Eye (tissue), 1 donor: ENCODE data around the gene DLGAP1.

Source experiments
- DNase-seq: peaks from one replicate; pipeline ENCODE4 v3.0.0-alpha.2; 2015

DLGAP1 gene

DNA sequence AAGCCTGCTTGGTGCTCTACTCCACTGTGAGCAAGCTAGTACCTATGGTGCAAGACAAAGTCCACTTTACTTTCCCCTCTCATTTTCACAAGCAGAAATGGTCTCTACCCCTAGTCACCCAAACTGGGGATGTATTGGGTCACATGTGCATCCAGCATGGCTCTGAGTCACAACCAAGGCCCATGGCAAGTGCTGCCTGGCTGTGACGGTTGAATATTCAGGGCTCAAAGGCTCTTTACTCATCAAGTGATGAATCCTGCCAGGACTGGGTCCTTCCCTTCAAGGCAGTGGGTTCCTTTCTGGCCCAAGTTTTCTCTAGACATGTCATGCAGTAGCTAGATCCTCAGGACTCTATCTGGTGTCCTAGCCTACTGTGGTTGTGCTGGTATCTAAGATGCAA is 311.5 kb downstream of the DLGAP1 start:
- no peak for DNase-seq

DNA sequence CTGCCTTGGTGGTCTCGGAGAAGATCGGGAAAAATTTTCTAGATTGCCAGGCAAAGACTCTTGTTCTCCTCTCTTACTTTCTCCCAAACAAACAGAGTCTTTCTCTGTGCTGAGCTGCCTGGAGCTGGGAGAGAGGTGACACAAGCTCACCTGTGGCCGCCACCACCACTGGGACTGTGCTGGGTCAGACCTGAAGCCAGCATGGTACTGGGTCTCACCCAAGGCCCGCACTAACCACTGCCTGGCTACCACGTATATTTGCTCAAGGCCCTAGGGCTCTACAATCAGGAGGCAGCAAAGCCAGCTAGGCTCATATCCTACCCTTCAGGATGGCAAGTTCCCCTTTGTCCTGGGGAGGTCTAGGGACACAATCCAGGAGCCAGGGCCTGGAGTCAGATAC is 312.2 kb downstream of the DLGAP1 start:
- no peak for DNase-seq

DNA sequence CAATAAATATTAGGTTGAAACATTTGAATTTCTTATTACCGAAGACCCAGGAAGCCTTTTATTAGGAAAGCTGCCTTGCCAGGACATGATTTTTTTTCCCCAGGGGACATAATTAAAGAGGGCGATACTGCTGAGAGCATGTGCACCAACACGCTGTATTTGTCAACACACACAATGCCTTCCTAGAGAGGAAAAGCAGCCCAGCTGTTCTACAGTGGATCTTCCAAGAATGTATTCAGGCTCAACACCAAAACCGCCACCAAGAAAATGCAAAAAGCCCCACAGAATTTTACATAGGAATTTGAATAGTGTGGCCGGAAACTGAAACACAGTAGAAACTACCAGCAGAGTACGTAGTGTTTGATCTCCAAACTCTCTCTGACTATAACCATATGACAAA is 320.4 kb downstream of the DLGAP1 start:
- no peak for DNase-seq

DNA sequence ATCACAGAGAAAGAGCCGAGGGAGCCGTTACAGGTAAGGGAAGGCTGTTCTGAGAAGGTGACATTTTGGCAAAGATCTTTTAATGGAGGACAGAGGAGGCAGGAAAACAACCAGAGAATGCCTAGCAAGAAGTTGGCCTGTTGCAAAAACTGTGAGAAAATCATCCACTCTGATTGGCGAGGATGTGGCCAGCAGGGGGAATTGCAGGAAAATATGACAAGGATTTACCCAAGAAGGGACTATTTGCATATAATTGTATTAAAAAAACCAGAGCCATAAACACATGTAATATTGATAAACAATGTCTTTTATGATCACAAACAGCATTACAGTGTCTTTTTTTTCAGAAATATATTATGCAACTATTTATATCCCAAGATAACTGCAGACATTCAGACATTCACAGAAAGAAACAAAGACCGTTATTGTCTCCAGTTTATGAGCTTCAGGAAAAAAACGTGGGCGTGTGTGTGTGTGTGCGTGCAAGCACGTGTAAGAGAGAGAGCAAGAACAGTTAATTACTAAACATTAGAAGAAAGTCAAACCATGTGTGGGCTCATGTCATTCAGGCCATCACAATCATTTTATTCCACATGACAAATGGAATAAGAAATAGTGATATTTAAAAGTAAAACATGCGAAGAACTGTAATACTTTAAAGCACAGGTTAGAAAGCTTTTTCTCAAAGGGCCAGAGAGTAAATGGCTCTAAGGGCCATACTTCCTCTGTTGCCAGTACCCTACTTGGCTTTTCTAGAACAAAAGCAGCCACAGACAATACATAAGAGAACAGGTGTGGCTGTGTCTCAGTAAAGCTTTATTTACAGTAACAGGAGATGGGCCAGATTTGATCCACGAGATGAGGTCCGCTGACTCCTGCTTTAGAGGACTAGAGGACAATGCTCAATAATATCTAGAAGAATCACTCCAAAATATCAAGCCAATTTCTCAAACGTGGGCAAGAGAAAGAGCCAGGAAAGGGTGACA is 324.1 kb downstream of the DLGAP1 start:
- peak; percentile 43 for DNase-seq

- no peak for DNase-seq
Measured at GRCh38 chr18:4126939-4127338, 328.2 kb downstream of the DLGAP1 start.

DNA sequence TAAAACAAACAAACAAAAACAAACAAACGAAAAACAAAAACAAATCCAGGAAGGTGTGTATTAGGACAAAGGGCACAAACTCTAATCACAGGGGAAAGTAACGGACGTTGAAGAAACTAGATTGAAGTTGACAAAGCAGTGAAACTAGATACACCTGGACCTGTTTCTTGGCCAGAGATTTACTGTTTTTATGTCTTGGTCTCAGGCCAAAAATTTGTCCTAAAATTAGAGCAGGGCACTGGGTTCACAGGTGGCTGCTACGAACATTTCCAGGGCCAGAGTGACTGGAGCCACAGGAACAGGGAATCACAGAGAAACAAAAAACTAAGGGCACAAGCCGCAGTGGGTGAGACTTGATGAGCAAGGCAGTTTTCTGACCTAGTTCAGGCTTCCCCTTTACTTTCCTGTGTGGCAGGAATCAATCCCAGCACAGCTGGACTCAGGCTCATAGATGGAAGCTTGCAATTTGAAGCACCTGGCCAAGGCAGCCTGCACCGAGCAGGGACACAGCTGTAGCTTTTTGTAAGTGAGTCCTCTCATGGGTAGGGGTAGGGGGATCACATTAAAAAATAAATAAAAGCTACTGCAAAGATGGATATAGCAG is 329.4 kb downstream of the DLGAP1 start:
- peak; percentile 47 for DNase-seq

DNA sequence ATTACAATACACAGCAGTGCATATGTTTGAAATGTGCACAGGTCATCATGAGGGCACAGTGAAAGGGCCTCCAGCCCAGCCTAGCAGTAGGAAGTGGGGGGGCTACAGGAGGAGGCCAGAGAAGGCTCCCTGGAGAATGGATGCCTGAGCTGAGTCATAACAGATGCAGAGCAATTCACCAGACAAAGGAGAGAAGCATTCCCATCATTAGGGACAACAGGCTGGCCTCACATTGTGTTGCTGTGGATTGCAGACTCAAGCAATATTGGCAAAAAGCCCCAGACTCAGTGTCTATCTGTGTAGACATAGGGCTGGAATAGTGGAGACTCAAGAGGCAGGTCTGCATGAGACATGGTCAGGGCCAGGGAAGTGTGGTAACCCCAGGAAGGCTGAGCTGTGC is 329.9 kb downstream of the DLGAP1 start:
- peak; percentile 79 for DNase-seq

GRCh38 chr18:4119813-4120212 is 335.3 kb downstream of the DLGAP1 start:
- DNase-seq, result no peak

DNA sequence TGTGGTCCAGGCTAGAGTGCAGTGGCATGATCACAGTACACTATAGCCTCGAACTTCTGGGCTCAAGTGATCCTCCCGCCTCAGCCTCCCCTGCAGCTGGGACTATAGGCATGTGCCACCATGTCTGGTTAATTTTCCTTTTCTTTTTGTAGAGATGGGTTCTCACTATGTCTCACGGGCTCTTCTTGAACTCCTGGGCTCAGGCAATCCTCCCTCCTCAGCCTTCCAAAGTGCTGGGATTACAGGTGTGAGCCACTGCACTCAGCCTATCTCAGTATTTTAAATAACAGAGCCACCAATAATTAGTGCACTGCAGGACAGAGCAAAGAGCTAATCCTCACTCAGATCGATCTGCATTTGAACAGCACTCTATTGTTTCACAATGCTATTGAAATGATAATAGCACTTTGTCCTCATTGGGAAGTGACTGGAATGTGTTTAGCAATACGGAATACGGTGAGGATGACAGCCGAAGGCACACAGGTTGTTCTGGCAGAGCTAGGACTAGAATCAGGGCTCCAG is 335.9 kb downstream of the DLGAP1 start:
- DNase-seq, result no peak

DNA sequence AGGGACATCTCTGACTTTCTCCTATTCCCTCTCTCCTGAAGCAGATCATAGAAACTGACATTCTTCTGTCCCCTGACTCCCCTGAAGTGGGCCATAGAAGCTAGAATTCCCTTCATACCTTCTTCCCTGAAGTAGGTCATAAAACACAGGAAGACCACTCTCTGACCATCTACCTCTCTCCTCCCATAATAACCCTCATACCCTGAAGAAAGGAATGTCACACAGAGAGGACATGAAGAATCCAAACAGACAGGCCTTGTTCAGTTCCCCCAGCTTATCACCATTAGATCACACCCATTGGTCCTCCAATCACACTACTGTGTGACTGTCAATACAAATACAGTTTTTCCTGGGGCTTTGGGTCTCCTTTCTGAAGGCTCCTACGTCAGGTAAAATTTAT is 347.1 kb downstream of the DLGAP1 start:
- no peak for DNase-seq

GRCh38 chr18:4107049-4107467 is 348.0 kb downstream of the DLGAP1 start:
- DNase-seq, result peak; percentile 53

- DNase-seq, result peak; percentile 93
Measured at GRCh38 chr18:4106407-4107033, 348.6 kb downstream of the DLGAP1 start.

- no peak for DNase-seq
Measured at GRCh38 chr18:4102901-4103300, 352.2 kb downstream of the DLGAP1 start.

- DNase-seq, result no peak
Measured at GRCh38 chr18:4101009-4101408, 354.1 kb downstream of the DLGAP1 start.

GRCh38 chr18:4096486-4096885 is 358.6 kb downstream of the DLGAP1 start:
- DNase-seq, result no peak

DNA sequence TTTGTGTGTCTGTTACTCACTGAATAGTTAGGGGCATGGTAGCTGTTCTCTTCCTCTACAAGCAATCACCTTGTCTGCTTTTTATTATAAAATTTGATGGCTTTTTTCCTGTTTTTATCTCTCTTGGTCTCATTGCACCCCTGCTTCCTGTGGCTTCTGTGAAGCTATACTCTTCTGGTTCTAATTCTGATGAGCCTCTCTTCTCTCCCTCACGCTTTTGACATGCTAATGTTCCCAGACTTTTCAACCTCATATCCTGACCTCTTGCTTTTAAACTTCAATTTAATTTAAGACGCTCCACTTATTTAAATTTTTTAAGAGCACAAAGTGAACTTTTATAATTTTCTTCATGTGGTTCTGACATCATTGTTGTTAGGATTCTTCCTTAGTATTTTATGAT is 361.4 kb downstream of the DLGAP1 start:
- DNase-seq, result no peak

GRCh38 chr18:4084382-4084900 is 370.7 kb downstream of the DLGAP1 start:
- DNase-seq, result no peak

DNA sequence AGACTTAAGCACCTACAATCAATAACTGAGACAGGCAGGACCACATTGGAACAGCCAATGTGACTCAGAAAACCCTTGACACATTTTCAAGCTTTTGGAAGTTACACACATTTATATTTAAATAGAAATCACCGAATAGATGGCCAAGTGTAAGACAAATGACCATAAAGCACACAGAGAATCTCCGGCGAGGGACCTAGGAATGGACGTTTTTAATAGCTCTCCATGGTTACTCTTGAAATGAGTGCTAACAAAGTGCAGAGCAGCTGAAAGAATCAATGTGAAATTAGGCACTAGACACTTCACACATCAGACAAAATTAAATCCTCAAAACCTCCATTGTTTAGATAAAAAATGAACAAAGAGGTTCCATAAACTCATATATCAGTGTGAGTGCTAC is 376.9 kb downstream of the DLGAP1 start:
- no peak for DNase-seq

DNA sequence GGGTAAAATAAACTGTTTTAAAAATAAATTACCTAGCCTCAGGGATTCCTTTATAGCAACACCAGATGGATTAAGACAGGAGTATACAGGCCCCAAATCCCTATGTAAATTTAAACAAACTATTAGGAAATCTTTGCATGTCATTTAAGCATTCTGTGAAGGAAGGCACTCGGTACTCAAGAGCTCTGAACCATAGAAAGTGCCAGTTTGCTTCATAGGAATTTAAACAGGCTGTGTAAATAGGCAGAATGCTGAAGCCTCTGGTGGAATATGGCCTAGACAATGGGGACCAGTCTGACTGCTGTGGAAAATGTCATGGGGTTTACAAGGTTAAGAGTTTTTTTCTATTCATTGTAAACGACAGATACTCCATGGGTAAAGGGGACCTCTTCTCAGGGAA is 377.4 kb downstream of the DLGAP1 start:
- no peak for DNase-seq

DNA sequence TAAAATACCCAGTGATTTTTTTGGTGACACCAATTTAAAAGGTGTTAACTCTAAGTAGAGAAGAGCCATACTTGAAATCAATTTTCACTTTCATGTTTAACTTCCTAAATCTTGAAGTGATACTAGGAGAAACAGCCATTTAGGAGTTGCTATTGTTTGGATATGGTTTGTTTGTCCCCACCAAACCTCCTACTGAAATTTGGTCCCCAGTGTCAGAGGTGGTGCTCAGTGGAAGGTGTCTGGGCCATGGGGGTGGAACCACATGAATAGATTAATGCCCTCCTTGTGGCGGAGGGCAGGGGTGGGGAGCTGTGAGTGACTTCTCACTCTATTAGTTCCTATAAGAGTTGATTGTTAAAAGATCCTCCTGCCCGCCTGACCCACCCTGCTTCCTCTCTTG is 377.9 kb downstream of the DLGAP1 start:
- no peak for DNase-seq

DNA sequence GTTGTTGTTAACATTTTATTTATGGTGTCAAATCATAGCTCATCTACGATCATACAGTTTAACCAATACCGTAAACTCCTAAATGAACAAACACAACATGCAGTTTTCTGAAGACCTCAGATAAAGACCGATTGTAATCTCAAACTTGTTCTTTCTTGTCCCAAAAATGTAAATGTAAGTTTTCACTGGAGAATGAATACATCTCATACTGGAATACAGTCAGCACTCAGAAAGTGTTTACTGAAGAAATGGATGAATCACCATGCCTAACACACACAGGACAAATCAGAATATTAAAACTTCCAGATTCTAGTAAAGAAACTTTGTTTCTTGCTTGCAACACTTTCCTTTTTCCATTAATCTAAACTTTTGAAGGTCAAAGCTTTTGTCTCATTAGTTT is 380.5 kb downstream of the DLGAP1 start:
- no peak for DNase-seq

DNA sequence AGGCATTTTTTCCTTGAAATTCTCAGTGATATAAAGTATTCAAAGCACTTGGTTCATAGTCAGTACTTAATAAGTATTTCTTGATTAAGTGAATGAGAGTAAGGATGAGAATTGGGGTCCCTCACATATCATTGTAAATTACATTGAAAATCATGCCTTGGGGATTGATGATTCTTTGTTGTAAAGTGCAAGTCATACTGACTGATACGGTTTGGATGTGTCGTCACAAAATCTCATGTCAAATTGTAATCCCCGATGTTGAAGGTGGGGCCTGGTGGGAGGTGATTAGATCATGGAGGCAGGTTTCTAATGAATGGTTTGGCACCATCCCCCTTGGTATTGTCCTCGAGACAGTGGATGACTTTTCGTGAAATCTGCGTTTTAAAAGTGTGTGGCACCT is 385.9 kb downstream of the DLGAP1 start:
- no peak for DNase-seq

DNA sequence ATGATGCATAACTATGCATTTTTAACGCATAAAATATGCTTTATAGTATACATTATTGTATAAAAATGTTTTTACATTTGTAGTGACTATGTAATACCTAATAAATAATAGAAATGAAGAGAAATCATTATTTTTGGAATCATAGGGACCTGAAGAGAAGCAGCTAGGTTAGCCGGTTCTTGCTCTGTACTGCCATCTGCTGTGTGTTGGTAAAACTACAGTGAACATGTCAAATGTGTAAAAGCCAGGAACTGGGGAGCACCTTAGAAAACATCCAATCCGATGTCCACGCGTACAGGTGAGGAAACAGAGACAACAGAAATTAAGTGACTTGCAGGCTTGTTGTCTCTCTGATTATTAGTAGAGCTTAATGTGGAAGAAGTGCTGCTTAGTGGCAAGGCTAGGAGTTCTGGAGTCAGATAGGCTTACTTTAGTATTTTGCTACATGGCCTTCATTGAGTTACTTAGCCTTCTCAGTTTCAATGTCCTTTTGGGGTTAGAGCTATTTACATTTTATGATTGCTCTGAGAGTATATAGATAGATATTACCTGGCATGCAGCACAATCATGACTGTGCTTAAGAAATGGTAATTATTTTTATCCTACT is 386.5 kb downstream of the DLGAP1 start:
- DNase-seq, result peak; percentile 80
